HG02798 (cell line): ENCODE data around the gene AXIN2.

Experiments used
- ATAC-seq: cut with Tn5 transposase; IDR thresholded peaks from one replicate; pipeline ENCODE4 v1.9.1; 2021; ENCODE audit warnings: mild to moderate bottlenecking; ENCODE audit not compliant: unreplicated experiment, poor library complexity

Gene AXIN2

GRCh38 chr17:65556014-65556909 lies 5.2 kb downstream of the AXIN2 start:
- no peak for ATAC-seq

- no peak for ATAC-seq
Measured at GRCh38 chr17:65554553-65555223, 6.8 kb downstream of the AXIN2 start.

- ATAC-seq: no peak
Measured at GRCh38 chr17:65553646-65554552, 7.5 kb downstream of the AXIN2 start.

GRCh38 chr17:65553009-65553645 lies 8.3 kb downstream of the AXIN2 start:
- no peak for ATAC-seq

- no peak for ATAC-seq
Measured at GRCh38 chr17:65552214-65552613, 9.2 kb downstream of the AXIN2 start.

- ATAC-seq: no peak
Measured at GRCh38 chr17:65551267-65552040, 10.0 kb downstream of the AXIN2 start.

- no peak for ATAC-seq
Measured at GRCh38 chr17:65550758-65551157, 10.7 kb downstream of the AXIN2 start.

GRCh38 chr17:65550075-65550662 lies 11.3 kb downstream of the AXIN2 start:
- ATAC-seq: no peak

- no peak for ATAC-seq
Measured at GRCh38 chr17:65548269-65548969, 13.0 kb downstream of the AXIN2 start.

- ATAC-seq: no peak
Measured at GRCh38 chr17:65547253-65547670, 14.2 kb downstream of the AXIN2 start.

GRCh38 chr17:65546579-65546978 lies 14.9 kb downstream of the AXIN2 start:
- no peak for ATAC-seq

- no peak for ATAC-seq
Measured at GRCh38 chr17:65545705-65546523, 15.5 kb downstream of the AXIN2 start.

GRCh38 chr17:65544672-65545071 lies 16.8 kb downstream of the AXIN2 start:
- no peak for ATAC-seq

GRCh38 chr17:65542610-65543009 lies 18.8 kb downstream of the AXIN2 start:
- ATAC-seq: no peak

GRCh38 chr17:65542067-65542466 lies 19.4 kb downstream of the AXIN2 start:
- ATAC-seq: no peak

GRCh38 chr17:65541453-65541852 lies 20.0 kb downstream of the AXIN2 start:
- ATAC-seq: no peak

GRCh38 chr17:65539630-65540266 lies 21.7 kb downstream of the AXIN2 start:
- no peak for ATAC-seq
